Measurements from ENCODE around the gene CCR9. TPM values are rescaled to one million over a fixed set of nuclear protein-coding genes. Genes with fewer than 3 reads are reported as not detected.

CCR9 gene
- total and polyA plus RNA-seq, 10 of the 15 experiments (the other 5 are each of a cell fraction or from before 2014, with no cell fraction given), result 0.05 to 3.9 (median 2.4) TPM

GRCh38 chr3:45915518-45916231 is 29.3 kb downstream of the CCR9 start (continued):
- TF ChIP-seq, protein P1, sequence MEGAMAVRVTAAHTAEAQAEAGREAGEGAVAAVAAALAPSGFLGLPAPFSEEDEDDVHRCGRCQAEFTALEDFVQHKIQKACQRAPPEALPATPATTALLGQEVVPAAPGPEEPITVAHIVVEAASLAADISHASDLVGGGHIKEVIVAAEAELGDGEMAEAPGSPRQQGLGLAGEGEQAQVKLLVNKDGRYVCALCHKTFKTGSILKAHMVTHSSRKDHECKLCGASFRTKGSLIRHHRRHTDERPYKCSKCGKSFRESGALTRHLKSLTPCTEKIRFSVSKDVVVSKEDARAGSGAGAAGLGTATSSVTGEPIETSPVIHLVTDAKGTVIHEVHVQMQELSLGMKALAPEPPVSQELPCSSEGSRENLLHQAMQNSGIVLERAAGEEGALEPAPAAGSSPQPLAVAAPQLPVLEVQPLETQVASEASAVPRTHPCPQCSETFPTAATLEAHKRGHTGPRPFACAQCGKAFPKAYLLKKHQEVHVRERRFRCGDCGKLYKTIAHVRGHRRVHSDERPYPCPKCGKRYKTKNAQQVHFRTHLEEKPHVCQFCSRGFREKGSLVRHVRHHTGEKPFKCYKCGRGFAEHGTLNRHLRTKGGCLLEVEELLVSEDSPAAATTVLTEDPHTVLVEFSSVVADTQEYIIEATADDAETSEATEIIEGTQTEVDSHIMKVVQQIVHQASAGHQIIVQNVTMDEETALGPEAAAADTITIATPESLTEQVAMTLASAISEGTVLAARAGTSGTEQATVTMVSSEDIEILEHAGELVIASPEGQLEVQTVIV (IDR thresholded peaks at IDR 0.05; ENCODE audit: borderline replicate concordance, partially characterized antibody), result no peak
- TF ChIP-seq TCF3 (IDR thresholded peaks at IDR 0.05; ENCODE audit: borderline replicate concordance, insufficient read depth, low read depth, low read length), result peak; percentile 88
- no peak; a peak in 1 of 4 replicates for TF ChIP-seq CEBPB (IDR thresholded peaks at IDR 0.05; ENCODE audit: borderline replicate concordance in 1 of 2, low read depth in 2 of 2, low read length in 2 of 2)
- TF ChIP-seq TBL1XR1 (IDR thresholded peaks at IDR 0.05; ENCODE audit: low read depth, low read length), result peak; percentile 99; the same call in 1 of the 2 replicates
- TF ChIP-seq, protein P2, sequence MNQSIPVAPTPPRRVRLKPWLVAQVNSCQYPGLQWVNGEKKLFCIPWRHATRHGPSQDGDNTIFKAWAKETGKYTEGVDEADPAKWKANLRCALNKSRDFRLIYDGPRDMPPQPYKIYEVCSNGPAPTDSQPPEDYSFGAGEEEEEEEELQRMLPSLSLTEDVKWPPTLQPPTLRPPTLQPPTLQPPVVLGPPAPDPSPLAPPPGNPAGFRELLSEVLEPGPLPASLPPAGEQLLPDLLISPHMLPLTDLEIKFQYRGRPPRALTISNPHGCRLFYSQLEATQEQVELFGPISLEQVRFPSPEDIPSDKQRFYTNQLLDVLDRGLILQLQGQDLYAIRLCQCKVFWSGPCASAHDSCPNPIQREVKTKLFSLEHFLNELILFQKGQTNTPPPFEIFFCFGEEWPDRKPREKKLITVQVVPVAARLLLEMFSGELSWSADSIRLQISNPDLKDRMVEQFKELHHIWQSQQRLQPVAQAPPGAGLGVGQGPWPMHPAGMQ (IDR thresholded peaks at IDR 0.05; ENCODE audit: borderline replicate concordance), result no peak
- no peak for TF ChIP-seq FOXK2 (IDR thresholded peaks at IDR 0.05)
- TF ChIP-seq NFXL1 (IDR thresholded peaks at IDR 0.05; ENCODE audit: borderline replicate concordance), result no peak
- TF ChIP-seq RB1 (IDR thresholded peaks at IDR 0.05; ENCODE audit: borderline replicate concordance), result no peak
- TF ChIP-seq IKZF2 (IDR thresholded peaks at IDR 0.05), result peak; percentile 85 to 90
- TF ChIP-seq KDM1A (IDR thresholded peaks at IDR 0.05; ENCODE audit: borderline replicate concordance), result no peak
- TF ChIP-seq, protein P3, sequence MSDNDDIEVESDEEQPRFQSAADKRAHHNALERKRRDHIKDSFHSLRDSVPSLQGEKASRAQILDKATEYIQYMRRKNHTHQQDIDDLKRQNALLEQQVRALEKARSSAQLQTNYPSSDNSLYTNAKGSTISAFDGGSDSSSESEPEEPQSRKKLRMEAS (IDR thresholded peaks at IDR 0.05; ENCODE audit: low read depth, low read length), result peak; percentile 8; the same call in 1 of the 2 replicates
- TF ChIP-seq, protein P4, sequence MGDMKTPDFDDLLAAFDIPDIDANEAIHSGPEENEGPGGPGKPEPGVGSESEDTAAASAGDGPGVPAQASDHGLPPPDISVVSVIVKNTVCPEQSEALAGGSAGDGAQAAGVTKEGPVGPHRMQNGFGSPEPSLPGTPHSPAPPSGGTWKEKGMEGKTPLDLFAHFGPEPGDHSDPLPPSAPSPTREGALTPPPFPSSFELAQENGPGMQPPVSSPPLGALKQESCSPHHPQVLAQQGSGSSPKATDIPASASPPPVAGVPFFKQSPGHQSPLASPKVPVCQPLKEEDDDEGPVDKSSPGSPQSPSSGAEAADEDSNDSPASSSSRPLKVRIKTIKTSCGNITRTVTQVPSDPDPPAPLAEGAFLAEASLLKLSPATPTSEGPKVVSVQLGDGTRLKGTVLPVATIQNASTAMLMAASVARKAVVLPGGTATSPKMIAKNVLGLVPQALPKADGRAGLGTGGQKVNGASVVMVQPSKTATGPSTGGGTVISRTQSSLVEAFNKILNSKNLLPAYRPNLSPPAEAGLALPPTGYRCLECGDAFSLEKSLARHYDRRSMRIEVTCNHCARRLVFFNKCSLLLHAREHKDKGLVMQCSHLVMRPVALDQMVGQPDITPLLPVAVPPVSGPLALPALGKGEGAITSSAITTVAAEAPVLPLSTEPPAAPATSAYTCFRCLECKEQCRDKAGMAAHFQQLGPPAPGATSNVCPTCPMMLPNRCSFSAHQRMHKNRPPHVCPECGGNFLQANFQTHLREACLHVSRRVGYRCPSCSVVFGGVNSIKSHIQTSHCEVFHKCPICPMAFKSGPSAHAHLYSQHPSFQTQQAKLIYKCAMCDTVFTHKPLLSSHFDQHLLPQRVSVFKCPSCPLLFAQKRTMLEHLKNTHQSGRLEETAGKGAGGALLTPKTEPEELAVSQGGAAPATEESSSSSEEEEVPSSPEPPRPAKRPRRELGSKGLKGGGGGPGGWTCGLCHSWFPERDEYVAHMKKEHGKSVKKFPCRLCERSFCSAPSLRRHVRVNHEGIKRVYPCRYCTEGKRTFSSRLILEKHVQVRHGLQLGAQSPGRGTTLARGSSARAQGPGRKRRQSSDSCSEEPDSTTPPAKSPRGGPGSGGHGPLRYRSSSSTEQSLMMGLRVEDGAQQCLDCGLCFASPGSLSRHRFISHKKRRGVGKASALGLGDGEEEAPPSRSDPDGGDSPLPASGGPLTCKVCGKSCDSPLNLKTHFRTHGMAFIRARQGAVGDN (IDR thresholded peaks at IDR 0.05), result peak; percentile 87
- TF ChIP-seq, protein P5, sequence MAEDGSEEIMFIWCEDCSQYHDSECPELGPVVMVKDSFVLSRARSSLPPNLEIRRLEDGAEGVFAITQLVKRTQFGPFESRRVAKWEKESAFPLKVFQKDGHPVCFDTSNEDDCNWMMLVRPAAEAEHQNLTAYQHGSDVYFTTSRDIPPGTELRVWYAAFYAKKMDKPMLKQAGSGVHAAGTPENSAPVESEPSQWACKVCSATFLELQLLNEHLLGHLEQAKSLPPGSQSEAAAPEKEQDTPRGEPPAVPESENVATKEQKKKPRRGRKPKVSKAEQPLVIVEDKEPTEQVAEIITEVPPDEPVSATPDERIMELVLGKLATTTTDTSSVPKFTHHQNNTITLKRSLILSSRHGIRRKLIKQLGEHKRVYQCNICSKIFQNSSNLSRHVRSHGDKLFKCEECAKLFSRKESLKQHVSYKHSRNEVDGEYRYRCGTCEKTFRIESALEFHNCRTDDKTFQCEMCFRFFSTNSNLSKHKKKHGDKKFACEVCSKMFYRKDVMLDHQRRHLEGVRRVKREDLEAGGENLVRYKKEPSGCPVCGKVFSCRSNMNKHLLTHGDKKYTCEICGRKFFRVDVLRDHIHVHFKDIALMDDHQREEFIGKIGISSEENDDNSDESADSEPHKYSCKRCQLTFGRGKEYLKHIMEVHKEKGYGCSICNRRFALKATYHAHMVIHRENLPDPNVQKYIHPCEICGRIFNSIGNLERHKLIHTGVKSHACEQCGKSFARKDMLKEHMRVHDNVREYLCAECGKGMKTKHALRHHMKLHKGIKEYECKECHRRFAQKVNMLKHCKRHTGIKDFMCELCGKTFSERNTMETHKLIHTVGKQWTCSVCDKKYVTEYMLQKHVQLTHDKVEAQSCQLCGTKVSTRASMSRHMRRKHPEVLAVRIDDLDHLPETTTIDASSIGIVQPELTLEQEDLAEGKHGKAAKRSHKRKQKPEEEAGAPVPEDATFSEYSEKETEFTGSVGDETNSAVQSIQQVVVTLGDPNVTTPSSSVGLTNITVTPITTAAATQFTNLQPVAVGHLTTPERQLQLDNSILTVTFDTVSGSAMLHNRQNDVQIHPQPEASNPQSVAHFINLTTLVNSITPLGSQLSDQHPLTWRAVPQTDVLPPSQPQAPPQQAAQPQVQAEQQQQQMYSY (CRISPR knock-in tag; IDR thresholded peaks at IDR 0.05), result no peak
- no peak for TF ChIP-seq ASH2L (IDR thresholded peaks at IDR 0.05; ENCODE audit: borderline replicate concordance, low read depth)
- TF ChIP-seq PML (IDR thresholded peaks at IDR 0.05; ENCODE audit: low read length), result peak; percentile 79; the same call in 1 of the 2 replicates
- TF ChIP-seq SIX5 (IDR thresholded peaks at IDR 0.05; ENCODE audit: low read depth, low read length, severe bottlenecking), result no peak
- TF ChIP-seq SPI1 (IDR thresholded peaks at IDR 0.05; ENCODE audit: borderline replicate concordance, insufficient read depth, low read depth, low read length), result no peak
